Stimulated activated CD4-positive, alpha-beta T cell treated with anti-CD3 and anti-CD28 coated beads, Interleukin-4, amount 100 ng/mL, for 48 hours (primary cell): ENCODE data around the gene OSTN.
"Not testable (repeated sequence)": the region's sequence is repeated elsewhere in the genome, so short reads cannot be mapped to it uniquely, and the experiment has no call there.

Experiments used
- DNase-seq, 2 donors: peaks; one replicate each; pipeline ENCODE4 v3.0.0-alpha.2; 2020; ENCODE audit warnings: low read depth in 2 of 2

OSTN gene, protein sequence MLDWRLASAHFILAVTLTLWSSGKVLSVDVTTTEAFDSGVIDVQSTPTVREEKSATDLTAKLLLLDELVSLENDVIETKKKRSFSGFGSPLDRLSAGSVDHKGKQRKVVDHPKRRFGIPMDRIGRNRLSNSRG

DNA sequence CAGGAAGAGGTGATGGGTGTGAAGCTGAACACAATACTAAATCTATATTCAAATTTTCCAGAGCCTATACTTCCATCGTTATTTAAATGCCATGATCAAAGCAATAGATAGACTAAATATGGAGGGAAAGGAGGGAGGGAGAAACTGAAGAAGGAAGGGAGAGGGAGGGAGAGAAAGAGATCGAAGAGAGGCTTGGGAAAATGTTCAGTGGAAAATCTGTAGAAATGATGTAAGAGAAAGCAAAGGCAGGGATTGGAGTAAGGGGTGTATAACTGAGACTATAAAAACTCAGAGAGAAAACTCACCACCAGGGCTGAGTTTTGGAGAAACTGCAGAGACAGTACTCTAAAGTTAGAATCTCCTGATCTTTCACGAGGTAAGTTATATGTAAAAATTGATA is at the start of gene OSTN:
Gene OSTN (plus strand): TSS at position 310 of the 400 bp plus-strand sequence. CDS start 13,292 bp downstream, outside the sequence.
- DNase-seq = no peak

DNA sequence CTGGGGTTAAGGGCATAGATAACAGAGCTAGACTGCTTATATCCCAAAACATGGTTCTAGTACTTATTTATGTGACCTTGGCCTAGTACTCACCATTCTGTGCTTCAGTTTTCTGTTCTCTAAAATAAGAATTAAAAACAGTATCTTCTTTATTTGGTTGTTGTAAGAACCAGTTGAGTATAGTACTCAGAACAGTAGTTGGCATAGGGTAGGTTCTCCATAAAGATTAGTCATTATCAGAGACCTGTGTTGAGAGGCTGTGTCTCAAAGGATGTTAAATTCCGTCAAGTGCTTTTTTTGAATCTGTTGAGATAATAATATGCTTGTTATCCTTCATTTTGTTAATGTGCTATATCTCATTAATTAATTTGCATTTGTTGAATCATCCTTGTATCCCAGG is 47.4 kb upstream of the OSTN start:
- no peak for DNase-seq

DNA sequence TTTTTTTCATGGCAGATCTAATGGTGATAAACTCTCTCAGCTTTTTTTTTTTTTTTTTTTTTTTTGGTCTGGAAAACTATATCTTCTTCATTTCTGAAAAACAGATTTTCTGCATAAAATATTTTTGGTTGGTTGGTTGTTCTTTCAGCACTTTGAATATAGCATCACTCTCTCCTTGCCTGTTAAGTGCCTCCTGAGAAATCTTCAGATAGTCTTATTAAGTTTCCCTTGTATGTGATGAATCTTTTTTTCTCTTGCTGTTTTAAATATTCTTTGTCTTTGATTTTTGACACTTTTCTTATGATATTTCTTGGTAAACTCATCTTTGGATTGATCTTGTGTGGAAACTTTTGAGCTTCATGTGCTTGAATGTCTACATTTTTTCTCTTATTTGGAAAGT is 44.2 kb upstream of the OSTN start:
- DNase-seq = no peak

DNA sequence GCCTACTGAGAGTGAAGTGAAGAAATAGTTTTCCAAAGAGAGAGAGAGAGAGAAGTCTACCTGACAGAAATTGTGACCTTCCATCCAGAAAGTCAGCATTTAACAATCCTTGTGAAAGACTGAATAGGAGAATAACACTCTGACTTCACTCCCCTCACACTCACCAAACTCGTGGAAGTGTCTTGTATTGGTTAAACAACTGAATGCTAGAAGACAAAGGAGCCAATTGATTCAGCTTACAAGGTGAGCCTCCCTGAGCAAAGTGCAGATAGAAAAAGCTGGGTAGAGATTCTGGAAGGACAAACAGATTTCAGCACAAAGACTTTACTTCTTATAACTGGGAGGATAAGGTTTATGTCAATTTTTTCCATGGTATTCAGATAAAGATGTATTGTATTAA is 40.8 kb upstream of the OSTN start:
- no peak for DNase-seq

DNA sequence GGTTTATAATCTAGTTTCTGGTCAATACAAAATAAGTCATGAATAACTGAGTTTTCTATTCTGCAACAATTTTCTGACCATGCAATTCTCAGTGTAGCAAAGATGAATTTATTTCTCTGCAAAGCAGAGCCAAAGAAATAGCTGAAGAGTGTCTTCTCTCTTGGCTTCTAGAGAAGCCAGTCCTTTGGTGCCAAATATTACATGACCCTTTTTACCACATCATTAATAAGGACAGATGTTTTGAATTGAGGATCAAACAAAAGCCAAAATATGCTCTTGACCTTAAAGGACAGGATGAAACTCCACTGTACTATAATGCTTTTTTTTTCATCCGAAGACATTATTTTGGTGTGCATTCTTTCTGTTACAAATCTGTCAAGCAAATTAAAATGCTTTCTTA is 40.2 kb upstream of the OSTN start:
- DNase-seq = no peak

DNA sequence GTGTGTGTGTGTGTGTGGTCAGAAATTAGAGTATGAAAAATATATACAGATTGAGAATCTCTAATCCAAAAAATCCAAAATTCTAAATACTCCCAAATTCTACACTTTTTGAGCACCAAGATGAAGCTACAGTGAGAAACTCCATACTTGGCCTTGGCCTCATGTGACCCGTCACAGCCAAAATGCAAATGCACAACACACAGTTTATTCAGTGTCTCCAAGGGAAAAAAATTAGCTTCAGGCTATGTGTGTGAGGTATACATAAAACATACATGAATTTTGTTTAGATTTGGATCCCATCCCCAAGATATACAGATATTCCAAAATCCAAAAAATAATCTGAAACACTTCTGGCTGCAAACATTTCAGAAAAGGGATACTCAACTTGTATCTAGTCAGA is 33.2 kb upstream of the OSTN start:
- no peak for DNase-seq

DNA sequence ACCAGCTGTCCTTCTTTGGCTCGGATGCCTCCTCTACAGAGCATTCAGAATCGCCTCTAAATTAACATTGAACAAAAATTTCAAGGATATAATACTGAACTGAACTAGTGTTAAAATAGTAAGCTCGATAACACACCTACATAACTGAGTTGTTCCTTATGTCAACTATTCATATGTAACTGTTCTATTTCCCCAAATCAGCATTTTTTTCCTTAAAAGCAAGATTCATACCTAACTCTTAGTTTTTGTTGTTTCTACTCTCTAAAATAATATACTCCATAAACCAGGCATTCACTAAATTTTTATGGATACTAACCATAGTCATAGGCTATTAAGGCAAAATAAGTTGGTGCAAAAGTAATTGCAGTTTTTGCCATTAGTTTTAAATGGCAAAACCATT is 32.7 kb upstream of the OSTN start:
- no peak for DNase-seq

DNA sequence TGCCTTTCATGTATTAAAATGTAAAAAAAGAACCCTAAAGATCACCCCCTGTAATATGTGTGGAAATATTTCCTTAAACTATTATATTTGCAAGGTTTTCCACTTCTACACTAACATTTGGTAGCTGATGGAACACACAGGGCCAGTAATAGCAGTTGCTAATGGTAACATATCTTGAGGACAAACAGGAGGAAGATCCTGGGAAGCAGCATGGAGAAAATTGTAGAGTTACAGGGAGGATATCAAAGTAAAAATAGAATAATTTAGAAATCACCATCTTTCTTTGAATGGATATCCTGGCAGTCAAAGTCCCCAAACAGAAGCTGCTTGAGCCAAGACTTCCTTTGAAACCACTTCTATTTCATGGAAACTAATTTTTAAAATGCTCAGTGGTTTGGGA is 29.5 kb upstream of the OSTN start:
- no peak for DNase-seq

DNA sequence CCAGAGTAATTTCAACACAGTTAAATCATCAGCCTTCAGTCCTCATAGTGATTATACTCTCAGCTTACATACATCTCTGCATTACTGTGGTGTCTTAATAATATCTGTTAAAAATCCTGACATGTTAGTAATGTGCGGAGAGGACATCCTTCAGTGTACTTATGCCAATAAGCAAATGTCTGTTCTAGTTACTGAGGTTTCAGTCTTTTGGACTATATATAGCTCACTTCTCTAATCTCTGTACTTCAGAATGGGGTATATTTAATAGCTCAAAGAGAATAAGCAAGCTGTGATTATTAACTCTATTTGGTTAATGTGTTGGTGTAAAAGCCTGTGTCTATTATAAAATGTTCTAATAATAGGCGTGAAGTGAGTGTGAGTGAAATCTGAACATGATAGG is 28.9 kb upstream of the OSTN start:
- no peak for DNase-seq

DNA sequence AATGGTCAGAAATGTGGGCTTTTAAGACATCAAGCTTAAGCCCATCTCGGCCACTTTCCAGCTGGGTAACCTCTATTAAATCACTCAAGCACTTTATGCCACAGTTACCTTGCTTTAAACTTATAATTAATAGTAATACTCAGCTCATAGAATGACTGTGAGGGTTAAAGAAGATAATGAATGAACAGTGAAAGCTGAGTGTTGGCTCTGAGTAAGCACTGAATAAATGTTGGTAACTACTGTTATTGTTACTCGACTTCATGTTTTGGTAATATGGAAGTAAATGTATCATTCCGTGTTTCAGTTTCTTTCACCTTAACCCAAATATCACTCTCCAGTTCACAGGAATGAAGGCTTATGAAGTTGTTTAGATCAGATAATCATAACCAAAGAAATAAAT is 23.9 kb upstream of the OSTN start:
- no peak for DNase-seq

DNA sequence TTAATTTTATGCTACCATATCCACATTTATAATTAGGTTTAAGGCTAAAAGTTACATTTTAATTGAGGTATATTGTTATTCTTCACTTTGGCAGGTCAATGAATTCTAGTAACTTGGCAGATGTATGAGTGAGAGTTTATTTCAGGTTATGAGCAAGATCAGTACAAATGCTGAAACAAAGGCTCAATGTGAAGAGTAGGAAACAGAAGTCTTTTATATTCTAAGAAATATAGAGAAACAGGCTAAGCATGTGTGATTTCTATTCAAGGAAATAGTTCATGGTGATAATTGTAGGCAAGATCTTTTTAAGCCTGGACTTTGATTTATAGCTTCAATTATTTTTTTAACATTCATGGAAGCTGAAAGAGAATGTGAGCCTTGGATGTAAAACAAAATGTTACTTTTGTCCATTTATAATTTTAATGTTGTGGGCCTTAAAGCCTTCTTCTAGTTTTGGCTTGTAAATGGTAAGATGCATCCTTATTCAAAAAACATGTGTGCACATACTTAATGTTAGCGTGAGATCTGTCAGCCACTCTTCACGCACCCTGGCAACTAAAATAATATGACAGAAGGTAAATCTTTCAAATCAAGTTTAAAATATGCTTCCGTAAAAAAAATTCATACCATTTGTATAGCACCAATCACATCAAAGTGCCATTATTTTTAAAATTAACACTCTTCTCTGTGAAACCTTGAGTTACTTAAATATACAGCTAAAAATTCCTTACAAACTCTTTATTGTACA is 22.8 kb upstream of the OSTN start:
- DNase-seq = no peak

DNA sequence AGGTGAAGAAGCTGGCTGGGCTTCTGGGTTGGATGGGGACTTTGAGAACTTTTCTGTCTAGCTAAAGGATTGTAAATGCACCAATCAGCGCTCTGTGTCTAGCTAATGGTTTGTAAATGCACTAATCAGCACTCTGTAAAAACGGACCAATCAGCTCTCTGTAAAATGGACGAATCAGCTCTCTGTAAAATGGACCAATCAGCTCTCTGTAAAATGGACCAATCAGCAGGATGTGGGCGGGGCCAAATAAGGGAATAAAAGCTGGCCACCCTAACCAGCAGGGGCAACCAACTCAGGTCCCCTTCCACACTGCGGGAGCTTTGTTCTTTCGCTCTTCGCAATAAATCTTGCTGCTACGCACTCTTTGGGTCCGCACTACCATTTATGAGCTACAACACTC is 13.7 kb upstream of the OSTN start:
- not testable (repeated sequence) for DNase-seq

DNA sequence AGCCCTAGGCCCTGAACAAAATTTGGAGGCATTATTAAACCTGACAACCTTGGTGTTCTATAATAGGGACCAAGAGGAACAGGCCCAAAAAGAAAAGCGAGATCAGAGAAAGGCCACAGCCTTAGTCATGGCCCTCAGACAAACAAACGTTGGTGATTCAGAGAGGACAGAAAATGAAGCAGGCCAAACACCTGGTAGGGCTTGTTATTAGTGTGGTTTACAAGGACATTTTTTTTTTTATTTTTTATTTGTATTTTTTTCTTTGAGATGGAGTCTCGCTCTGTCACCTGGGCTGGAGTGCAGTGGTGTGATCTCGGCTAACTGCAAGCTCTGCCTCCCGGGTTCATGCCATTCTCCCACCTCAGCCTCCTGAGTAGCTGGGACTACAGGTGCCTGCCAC is 10.8 kb upstream of the OSTN start:
- DNase-seq = not testable (repeated sequence)

DNA sequence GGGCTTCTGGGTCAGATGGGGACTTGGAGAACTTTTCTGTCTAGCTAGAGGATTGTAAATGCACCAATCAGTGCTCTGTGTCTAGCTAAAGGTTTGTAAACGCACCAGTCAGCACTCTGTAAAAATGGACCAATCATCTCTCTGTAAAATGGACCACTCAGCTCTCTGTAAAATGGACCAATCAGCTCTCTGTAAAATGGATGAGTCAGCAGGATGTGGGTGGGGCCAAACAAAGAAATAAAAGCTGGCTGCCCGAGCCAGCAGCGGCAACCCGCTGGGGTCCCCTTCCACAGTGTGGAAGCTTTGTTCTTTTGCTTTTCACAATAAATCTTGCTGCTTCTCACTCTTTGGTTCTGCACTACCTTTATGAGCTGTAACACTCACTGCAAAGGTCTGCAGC is 6.8 kb upstream of the OSTN start:
- DNase-seq = not testable (repeated sequence)

DNA sequence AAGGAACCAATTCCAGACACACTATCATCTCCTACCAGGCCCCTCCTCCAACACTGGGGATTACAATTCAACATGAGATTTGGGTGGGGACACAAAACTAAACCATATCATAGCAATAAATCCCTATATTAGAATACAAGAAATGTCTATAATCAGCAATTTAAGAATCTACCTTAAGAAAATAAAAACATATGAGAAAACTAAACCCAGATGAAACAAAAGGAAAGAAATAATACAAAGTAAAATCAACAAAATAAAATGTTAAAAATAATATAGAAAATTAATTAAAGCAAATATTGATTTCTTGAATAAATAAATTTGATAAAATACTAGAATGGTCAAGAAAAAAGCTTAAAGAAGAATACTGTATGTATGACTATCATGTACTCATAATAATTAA is 6.1 kb upstream of the OSTN start:
- no peak for DNase-seq

DNA sequence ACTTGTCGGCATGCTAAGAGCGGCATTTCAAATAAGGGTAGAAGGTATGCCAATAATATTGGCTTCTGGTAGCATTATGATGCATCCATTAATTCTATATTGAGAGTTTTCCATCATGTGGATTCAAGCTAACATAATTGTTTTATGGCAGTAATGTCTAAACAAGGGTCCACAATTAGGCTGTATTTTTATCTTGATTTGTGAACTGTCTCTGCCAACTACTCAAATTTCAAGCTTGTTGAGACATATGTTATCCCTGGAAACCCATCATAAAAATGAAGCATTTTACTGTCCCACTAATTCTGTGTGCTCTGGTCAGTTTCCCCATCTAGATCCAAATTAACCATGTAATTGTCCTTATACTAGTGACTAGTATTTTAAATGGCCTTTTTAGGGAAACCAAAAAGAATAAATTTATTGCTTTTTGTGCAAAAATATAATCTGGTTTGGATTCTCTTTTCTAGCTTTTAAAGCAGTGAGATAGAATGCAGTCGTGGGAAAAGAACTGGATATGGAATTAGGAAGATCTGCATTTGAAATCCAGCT is 1.2 kb upstream of the OSTN start:
- DNase-seq = no peak

DNA sequence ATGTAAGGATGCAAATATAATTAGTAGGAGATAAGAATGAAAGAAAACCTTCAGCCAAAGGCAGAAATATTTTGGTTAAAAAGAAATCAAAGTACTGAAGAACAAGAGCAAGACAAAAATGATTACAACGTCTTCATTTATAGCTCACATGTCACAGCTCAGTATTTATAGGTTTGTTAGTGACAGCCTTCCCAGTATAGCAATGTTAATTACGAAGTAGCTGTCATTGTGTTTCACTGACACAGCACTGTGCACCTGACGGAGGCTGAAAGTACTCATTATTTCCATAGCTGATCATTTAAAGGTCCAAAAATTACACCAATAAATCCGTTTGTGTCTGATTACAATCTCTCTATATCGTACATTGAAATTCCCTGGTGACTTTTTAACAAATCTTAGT is 561 bp upstream of the OSTN start:
- no peak for DNase-seq

DNA sequence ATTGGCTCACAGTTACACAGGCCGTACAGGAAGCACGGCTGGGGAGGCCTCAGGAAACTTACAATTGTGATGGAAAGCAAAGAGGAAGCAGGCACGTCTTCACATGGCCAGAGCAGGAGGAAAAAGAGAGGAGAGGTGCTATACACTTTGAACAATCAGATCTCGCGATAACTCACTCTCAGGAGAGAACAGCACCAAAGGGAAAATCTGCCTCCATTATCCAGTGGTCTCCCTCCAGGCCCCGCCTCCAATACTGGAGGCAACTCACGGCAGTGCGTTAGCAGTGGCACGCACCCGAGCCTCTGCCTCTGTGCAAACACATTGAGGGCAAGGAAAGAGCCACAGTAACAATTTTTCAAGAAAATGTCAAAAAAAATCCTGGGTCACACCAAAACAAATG is 11.0 kb downstream of the OSTN start:
- no peak for DNase-seq

DNA sequence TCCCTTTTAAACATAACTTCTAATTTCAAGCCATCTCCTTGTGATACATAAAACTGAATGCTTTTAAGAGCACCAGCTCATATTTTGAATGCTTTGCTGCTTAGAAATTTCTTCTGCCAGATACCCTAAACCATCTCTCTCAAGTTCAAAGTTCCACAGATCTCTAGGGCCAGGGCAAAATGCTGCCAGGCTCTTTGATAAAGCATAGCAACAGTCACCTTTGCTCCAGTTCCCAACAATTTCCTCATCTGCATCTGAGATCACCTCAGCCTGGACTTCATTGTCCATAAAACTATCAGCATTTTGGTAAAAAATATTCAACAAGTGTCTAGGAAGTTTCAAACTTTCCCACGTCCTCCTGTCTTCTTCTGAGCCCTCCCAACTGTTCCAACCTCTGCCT is 17.5 kb downstream of the OSTN start:
- no peak for DNase-seq

DNA sequence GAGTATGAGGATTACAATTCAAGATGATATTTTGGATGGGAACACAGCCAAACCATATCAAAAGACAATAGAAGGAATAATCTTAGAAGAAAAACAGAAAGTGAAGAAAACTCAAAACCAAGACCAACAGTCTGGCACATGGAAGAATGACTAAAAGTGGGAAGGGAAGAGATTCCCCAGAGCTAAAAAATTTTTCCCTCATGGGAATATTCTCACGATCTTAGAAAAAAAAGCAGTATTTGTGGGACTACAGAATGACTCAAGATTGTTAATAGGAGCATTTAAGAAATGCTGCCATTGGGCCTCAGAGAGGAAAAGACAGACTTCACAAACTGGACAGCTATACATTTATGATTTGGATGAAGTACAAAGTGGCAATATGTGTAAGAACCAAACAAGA is 18.3 kb downstream of the OSTN start:
- DNase-seq = no peak

DNA sequence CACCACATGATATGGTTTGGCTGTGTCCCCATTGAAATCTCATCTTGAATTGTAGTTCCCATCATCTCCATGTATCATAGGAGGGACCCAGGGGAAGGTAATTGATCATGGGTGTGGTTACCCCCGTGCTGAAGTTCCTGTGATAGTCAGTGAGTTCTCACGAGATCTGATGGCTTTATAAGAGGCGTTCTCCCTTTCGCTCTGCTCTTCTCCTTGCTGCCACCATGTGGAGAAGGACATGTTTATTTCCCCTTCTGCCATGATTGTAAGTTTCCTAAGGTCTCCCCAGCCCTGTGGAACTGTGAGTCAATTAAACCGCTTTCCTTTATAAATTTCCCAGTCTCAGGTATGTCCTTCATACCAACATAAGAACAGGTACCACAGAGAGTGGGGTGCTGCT is 21.9 kb downstream of the OSTN start:
- no peak for DNase-seq

DNA sequence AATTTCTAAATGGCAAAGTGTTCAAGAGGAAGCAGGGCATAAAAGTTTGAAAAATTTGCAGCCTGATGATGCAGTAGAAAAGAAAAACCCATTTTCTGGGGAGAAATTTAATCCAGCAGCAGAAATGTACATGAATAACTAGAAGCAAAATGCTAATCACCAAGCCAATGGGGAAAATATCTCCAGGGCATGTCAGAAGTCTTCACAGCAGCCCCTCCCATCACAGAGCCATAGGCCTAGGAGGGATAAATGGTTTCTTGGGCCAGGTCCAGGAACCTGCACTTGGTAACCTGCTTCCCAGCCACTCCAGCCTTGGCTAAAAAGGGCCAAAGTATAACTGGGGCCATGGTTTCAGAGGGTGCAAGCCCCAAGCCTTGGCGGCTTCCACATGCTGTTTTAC is 22.6 kb downstream of the OSTN start:
- no peak for DNase-seq

DNA sequence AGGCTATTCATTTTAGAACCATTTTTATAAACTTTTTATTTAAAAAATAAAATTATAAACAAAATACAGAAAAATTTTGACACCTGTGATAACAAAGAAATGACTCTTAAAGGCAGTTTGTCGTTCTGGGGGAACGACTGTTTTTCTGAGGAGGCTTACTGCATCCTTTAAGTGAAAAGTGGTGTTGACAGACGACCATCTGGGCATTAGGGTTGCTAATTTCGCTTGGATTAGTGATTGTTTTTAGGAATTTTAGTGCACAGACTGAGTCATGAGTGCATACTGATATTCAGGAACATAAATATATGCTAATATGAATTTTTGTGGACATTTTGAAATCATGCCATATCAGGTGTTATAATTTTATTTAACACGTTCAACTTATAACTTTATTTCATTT is 28.5 kb downstream of the OSTN start:
- no peak for DNase-seq

DNA sequence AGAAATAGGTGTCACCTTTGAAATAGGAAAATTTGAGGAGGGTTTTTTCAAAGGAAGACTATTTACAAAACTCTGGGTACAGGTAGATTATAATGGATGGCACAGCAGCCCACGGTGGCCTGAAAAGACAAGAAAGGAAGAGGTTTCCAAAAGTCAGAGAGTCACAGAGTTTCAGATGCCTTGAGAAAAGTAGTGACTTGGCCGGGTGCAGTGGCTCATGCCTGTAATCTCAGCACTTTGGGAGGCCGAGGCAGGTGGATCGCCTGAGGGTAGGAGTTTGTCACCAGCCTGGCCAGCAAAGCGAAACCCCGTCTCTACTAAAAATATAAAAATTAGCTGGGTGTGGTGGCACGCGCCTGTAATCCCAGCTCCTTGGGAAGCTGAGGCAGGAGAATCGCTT is 35.2 kb downstream of the OSTN start:
- no peak for DNase-seq
